NCI-H1092 (cell line): ENCODE results near the gene ZNF770.
"Not testable (repeated sequence)": the region's sequence is repeated elsewhere in the genome, so short reads cannot be mapped to it uniquely, and the experiment has no call there.

Experiments used
- DNase-seq: peaks from one replicate; lab custom pipeline; 2025; lab: John Stamatoyannopoulos, UW

Gene ZNF770

DNA sequence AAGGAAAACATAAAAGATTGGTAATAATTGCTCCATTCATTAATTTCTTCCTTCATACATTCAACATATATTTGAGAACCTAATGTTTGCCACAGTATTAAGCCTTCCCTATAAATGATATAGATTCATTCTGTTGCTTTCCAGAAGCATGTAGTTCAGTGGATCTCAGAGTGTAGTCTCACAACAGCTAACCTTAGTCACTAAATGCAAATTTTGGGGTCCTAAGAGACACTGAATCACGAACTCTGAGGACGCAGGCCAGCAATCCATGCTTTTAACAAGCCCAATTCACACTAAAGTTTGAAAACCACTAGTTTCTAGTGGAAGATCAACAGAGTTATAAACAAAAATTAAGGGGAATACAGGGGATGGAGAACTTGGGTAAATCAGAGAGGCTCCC, 11.3 kb downstream of the ZNF770 start:
- DNase-seq = no peak

DNA sequence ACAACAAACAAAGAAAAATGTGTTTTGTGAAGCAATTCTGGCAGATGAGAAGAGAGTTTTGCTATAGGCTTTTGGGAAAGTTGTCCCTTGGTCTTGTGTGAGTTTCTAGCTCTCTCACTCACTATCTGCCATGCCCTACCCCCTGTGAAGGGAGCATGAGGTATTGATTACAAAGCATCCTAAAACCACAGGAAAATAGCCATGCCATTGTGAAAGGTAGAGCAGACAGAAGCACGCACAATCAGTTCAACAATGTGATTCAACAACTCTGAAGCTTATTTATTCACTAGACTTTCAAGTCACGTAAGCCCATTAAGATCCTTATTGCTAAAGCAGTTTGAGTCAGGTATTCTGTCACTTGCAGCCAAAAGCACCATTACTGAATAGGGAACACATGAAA, 12.0 kb downstream of the ZNF770 start:
- DNase-seq = no peak

DNA sequence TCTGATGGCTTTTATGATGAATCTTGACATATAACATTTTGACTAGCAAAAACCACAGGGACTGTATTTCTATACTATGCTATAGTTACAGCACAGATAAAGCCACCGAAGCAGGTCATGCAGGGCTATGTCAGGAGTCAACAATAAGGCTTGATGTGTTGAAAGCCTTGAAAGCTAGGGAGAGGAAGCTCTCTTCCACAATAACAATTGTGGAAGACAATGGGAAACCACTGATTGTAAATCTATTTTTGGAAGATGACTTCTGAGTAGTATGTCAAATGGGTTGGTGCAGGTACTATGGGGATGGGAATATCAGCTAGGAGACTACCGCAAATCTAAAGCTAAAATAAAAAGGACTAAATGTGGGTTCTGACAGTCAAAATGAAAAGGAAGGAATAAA, 14.6 kb downstream of the ZNF770 start:
- no peak for DNase-seq

DNA sequence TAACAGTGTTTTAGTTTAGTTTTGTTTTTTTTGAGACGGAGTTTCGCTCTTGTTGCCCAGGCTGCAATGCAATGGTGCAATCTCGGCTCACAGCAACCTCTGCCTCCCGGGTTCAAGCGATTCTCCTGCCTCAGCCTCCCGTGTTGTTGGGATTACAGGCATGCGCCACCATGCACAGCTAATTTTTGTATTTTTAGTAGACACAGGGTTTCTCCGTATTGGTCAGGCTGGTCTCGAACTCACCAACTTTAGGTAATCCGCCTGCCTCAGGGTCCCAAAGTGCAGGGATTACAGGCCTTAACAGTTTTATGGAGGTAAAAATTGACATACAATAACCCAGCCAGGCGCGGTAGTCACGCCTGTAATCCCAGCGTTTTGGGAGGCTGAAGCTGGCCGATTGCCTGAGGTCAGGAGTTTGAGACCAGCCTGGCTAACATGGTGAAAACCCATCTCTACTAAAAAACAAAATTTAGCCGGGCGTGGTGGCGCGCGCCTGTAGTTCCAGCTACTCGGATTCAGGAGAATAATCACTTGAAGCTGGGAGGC, 17.9 kb downstream of the ZNF770 start:
- not testable (repeated sequence) for DNase-seq

DNA sequence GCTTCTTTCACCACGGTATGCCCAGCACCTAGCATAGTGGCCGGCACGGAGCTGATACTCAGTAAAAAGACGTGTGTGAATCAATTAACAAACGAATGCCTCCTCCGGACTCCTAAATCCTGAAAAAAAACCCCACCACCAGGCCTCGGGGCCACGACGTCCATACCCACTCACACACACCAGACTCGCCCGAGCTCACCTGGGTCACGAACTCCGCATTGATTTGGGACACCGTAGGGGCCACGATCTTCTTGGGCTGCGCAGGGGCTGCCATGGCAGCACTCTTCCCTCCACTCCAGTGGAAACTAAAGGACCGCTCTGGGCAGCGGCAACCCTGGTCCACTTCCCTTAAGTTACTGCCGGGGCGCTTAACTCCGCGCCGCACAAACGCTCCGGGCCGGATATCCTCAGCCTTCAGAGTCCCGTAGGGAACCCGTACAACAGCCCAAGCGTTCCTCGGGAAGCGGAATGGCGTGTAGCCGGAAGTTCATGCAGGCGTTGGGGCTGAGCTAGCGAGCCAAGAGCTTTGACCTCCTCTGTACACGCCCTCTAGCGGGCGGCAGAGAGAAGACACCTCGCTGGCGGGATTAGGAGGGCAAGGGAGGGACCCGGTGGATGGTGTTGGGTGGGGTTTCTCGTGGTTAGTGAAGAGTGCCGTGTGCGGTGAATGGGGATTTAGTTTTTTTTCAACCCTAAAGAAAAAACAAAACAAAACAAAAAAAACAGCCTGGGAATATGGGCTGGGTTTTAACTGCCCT, 18.6 kb downstream of the ZNF770 start, which contains the start of gene AQR:
AQR (minus strand) TSS at position 403 of the 758 bp plus-strand sequence; CDS start at position 274, 129 bp downstream.
- DNase-seq = peak; percentile 88

DNA sequence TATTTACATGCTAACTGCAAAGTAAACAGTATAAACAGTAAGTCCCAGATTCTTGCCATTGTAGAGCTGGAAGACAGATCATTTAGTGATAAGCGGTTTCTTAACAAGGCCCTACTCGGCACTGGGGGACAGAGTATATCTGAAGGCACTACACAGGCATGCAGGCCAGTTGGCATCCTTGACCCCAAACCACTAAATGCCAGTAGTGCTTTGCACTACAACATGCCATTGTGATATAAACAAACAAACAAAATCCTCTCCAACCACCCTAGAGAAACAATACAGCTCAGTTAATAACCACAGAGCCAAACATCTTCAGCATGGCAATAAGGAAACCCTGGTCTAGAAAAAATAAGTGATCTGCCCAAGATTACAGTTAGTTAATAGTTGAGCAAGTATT, 23.8 kb downstream of the ZNF770 start:
- DNase-seq = no peak

DNA sequence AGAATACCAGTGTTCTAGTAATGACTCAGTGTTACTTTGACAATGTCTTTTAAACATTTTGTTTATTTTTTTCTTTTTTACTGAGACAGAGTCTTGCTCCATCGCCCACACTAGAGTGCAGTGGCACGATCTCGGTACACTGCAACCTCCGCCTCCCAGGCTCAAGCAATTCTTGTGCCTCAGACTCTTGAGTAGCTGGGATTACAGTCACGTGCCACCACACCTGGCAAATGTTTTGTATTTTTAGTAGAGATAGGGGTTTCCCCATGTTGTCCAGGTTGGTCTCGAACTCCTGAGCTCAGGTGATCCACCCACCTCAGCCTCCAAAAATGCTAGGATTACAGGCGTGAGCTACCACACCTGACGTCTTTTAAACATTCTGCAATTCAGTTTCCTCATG, 34.2 kb downstream of the ZNF770 start:
- no peak for DNase-seq

DNA sequence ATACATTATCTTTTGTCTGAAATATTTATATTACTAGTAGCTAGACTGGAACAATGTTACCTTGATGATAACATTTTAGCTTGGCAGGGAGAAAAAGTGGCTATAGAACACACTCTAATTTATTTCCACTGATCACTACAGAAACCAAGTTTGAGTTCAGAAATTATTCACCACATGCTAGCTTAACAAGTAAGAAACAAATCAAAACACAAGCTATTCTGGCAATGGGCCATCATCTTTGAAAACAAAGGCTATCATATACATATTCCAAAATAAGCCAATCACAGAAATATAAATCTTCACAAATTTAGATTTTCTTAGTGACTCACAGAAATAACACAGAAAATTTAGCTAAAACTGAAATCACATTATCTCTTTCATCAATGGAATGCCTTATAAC, 35.6 kb downstream of the ZNF770 start:
- no peak for DNase-seq

DNA sequence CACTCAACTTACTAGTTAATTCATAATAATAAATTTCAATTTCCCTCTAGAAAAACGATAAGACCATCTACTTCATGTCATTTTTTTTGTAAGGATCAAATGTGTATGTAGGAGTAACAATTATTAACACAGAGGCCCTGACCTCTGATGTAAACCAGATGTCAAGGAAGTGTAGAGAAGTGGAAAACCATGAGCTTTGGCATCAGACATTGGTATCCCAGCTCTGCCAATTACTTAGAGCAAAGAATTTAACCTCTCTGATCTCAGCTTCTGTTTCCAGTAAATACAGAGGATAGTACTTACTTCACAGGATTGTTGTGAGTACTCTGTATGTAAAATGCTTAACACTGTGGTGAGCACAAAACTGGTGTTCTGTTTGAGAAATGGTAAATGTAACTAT, 36.1 kb downstream of the ZNF770 start:
- DNase-seq = no peak

DNA sequence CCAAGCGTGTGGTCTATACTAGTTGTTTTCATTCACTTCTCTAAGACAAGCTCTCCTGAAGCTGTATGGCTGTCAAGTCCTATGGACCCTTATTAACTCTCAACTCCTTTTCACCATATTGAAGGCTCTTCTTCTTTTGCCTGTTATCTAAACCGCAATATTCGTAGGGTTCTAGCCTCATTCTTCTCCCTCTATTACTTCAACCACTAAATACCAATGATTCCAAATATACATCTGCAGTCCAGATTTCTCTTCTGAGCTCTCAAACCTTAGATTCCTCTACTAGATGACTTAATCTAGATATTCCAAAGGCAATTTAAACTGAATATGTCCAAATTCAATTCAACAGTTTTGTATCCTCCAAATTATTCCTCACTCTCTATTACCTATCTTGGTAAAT, 43.2 kb downstream of the ZNF770 start:
- no peak for DNase-seq

DNA sequence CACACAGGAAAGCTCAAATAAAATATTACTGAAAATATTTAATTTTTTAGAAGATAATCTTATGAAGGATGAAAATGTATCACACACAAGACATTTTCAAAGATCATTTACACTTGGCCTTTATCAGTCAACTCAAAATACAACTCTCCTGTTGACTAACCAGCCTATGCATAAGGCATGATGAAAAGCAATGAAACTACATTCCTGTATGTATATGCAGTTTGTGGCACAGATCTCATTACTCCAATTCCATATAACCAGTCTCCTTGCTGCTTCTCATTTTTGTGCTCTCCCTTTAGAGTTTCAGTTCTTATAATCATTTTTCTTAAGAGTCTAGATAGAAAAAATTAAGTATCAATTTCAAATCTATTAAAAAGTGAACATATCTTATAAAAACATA, 44.4 kb downstream of the ZNF770 start:
- DNase-seq = no peak

DNA sequence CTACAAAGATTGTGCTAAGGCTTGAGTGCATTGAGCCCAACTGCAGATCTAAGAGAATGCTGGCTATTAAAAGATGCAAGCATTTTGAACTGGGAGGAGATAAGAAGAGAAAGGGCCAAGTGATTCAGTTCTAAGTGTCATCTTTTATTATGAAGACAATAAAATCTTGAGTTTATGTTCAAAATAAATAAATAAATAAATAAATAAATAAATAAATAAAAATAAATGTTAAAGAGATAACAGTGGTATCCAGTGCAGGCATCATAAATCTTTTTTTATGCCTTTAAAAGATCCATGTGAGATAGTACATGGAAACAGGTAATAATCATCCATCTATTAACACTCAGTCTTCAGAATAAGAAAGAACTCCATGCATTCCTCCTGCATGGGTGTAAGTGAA, 44.8 kb downstream of the ZNF770 start:
- DNase-seq = not testable (repeated sequence)

DNA sequence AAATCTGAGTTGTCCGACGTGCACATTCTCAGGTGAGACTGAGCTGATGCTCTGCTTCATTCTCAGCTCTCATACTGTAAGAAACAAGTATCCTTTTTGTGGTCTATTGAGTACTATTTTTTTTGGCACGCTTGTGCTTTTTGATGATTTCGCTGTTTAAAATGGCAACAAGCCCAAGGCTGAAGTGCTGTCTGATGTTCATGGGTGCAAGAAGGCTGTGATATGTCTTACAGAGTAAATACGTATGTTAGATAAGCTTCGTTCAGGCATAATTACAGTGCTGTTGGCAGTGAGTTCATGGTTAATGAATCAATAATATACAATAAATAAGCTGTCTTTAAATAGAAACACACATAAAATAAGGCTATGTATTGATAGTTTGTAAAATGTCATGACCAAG, 45.7 kb downstream of the ZNF770 start:
- DNase-seq = peak; percentile 65

DNA sequence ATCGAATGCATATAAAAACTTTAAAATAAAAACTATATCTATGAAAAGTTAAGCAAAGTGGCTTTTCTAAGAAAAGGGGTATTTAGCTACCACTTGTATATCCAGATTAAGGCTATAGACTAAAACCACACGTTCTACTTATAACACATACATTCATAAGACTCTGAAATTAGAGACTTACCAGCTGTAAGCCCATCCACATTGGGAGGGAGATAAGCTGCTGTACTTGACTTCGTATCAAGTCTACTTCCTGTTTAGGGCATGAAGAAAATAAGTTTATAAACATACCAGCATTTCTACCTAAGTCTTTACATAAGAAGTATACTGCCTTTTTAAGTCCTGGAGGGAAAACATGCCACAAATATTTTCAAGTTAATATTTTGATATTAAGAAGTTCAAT, 46.3 kb downstream of the ZNF770 start:
- no peak for DNase-seq

DNA sequence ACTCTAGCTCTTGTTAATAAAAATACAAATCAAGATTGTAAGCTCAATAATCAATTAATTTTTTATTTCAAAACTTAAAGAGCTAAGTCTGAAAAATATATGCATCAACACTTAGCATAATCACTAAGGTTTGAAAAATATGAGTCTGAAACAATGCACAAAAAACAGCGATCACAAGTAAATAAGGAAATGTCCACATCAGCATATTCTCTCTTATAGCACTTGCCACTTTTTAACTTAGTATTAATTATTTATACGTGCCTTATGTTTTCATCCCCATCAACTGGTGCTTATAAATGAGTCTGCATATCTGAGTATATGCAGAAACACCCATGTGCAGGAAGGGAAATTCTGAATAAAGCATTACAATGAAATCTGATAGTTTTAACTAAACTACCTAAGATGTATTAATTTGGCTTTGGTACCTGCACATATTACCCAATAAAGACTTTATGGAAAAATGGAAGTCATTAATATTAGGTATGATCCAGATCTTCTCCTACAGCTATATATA, 46.8 kb downstream of the ZNF770 start:
- no peak for DNase-seq

DNA sequence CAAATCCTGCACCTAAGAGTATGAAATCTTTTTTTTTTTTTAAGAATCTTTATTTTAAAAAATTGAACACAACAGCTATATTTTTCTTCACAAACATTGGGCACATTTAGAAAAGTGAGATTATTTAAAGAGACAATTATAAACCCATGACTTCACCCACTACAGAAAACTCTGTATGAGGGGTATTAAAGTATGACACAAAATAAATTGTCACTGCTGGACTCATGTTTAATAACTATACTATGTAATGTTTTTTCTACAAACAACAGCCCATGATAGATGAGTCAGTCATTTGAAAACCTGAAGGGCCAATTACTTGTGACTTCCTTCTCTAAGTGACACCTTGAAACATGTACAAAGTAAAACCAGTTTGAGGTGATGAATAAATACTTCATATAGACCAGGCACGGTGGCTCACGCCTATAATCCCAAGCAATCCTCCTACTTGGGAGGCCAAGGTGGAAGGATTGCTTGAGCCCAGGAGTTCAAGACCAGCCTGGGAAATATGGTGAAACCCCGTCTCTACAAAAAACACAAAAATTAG, 54.6 kb downstream of the ZNF770 start:
- no peak for DNase-seq

DNA sequence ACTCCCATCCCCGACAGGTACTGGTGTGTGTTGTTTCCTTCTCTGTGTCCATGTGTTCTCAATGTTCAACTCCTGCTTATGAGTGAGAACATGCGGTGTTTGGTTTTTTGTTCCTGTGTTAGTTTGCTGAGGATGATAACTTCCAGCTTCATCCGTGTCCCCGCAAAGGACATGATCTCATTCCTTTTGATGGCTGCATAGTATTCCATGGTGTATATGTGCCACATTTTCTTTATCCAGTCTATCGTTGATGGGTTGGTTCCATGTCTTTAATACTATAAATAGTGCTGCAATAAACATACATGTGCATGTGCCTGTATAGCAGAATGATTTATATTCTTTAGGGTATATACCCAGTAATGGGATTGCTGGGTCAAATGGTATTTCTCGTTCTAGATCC, 59.7 kb downstream of the ZNF770 start:
- DNase-seq = not testable (repeated sequence)
